HG03439 (cell line): ENCODE measurements around the gene ARID1B.
A peak's percentile ranks its signal among the peaks of the same experiment; 100 is the strongest.
"Not testable (repeated sequence)": the region's sequence is repeated elsewhere in the genome, so short reads cannot be mapped to it uniquely, and the experiment has no call there.

Experiments used
- ATAC-seq: cut with Tn5 transposase; IDR thresholded peaks from one replicate; pipeline ENCODE4 v1.9.1; 2021; ENCODE audit warnings: mild to moderate bottlenecking, moderate library complexity; ENCODE audit not compliant: unreplicated experiment

ARID1B gene

GRCh38 chr6:157036245-157036711, 259.1 kb downstream of the ARID1B start:
- no peak for ATAC-seq

GRCh38 chr6:157037165-157037564, 260.0 kb downstream of the ARID1B start:
- ATAC-seq = no peak

- no peak for ATAC-seq
These were observed 261.4 kb downstream of the ARID1B start for GRCh38 chr6:157038610-157039009.

GRCh38 chr6:157039639-157040038, 262.5 kb downstream of the ARID1B start:
- not testable (repeated sequence) for ATAC-seq

- no peak for ATAC-seq
These were observed 263.0 kb downstream of the ARID1B start for GRCh38 chr6:157040191-157040590.

GRCh38 chr6:157045831-157046454, 268.8 kb downstream of the ARID1B start:
- ATAC-seq = no peak

- no peak for ATAC-seq
These were observed 269.6 kb downstream of the ARID1B start for GRCh38 chr6:157046776-157047175.

GRCh38 chr6:157047328-157047727, 270.1 kb downstream of the ARID1B start:
- no peak for ATAC-seq

GRCh38 chr6:157047951-157048350, 270.8 kb downstream of the ARID1B start:
- ATAC-seq = no peak

- no peak for ATAC-seq
These were observed 272.0 kb downstream of the ARID1B start for GRCh38 chr6:157049133-157049532.

GRCh38 chr6:157050537-157051265, 273.5 kb downstream of the ARID1B start:
- no peak for ATAC-seq

GRCh38 chr6:157054531-157054979, 277.4 kb downstream of the ARID1B start:
- no peak for ATAC-seq

GRCh38 chr6:157055863-157056262, 278.7 kb downstream of the ARID1B start:
- no peak for ATAC-seq

- peak; percentile 51 for ATAC-seq
These were observed 279.1 kb downstream of the ARID1B start for GRCh38 chr6:157056275-157056674.

GRCh38 chr6:157058574-157058973, 281.4 kb downstream of the ARID1B start:
- ATAC-seq = no peak

- ATAC-seq = no peak
These were observed 282.6 kb downstream of the ARID1B start for GRCh38 chr6:157059781-157060180.

GRCh38 chr6:157060440-157060952, 283.3 kb downstream of the ARID1B start:
- ATAC-seq = no peak

- ATAC-seq = no peak
These were observed 284.8 kb downstream of the ARID1B start for GRCh38 chr6:157061770-157062594.

- ATAC-seq = no peak
These were observed 286.2 kb downstream of the ARID1B start for GRCh38 chr6:157063176-157063905.

GRCh38 chr6:157063923-157064322, 286.7 kb downstream of the ARID1B start:
- ATAC-seq = no peak

- no peak for ATAC-seq
These were observed 287.3 kb downstream of the ARID1B start for GRCh38 chr6:157064502-157064901.
